HG03060 (cell line): ENCODE results near the gene PANK2.

Experiments used
- ATAC-seq: cut with Tn5 transposase; IDR thresholded peaks from one replicate; pipeline ENCODE4 v1.9.1; 2021; ENCODE audit warnings: low read depth, moderate number of reproducible peaks; ENCODE audit not compliant: unreplicated experiment

PANK2 gene

GRCh38 chr20:3900187-3900604 lies 11.0 kb downstream of the PANK2 start:
- ATAC-seq, result no peak

GRCh38 chr20:3901028-3901705 lies 12.0 kb downstream of the PANK2 start:
- no peak for ATAC-seq

GRCh38 chr20:3901706-3902440 lies 12.7 kb downstream of the PANK2 start:
- ATAC-seq, result no peak

GRCh38 chr20:3902446-3902845 lies 13.3 kb downstream of the PANK2 start:
- no peak for ATAC-seq

DNA sequence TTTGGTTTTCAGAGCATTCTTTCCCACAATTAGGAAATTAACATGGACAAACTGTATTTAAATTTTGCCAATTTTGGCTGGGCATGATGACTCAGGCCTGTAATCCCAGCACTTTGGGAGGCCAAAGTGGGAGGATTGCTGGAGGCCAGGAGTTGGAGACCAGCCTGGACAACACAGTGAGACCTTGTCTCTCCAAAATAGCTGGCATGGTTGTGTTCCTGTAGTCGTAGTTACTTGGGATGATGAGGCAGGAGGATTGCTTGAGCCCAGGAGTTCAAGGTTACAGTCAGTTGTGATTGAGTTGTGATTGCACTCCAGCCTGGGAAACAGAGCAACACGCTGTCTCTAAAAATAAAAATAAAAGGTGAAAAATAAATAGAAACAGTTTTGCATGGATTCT lies 15.0 kb downstream of the PANK2 start:
- ATAC-seq, result no peak

- no peak for ATAC-seq
Observed at GRCh38 chr20:3904857-3905256, 15.7 kb downstream of the PANK2 start.

- ATAC-seq, result peak; percentile 74
Observed at GRCh38 chr20:3906744-3907721, 17.8 kb downstream of the PANK2 start.

DNA sequence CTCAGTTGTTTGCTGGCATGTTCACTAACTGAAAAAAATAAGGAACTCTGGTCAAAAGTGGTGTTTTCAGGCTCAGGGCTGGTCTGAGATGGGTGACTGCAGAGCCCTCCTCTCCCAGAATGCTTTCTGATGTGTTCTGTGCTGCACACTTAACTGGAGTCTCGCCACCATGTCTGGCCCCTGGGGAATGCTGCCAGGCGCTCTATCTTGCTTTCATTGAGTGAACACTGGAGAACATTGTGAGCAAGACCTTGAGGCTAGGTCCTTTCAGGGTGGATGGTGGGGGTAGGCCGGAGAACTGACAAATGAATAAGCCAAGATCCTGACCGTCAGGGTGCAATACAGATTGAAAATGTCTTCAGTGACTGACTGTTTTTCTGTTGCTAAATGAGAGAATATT lies 19.5 kb downstream of the PANK2 start:
- ATAC-seq, result no peak

DNA sequence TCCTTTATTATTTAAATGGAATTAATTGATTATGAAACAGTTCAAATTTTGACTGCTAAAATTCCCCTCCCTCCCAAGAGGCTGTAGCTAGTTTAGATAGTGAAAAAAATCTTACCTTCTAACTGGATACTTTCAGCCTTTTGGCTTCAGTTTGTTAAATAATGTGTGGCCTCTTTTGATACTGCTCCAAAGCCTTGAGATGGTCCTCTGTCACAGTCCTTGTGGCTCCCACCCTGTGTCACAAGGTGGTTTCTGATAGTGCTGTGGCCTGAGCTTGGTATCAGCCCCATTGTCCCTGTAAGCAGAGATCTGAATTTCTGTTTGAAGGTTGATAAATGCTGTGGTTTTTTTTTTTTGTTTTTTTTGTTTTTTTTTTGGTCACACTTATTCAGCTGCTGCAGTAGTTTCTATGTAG lies 20.8 kb downstream of the PANK2 start:
- ATAC-seq, result no peak

GRCh38 chr20:3910853-3911252 lies 21.7 kb downstream of the PANK2 start:
- no peak for ATAC-seq

GRCh38 chr20:3911956-3912355 lies 22.8 kb downstream of the PANK2 start:
- no peak for ATAC-seq

- no peak for ATAC-seq
Observed at GRCh38 chr20:3914446-3914845, 25.3 kb downstream of the PANK2 start.

DNA sequence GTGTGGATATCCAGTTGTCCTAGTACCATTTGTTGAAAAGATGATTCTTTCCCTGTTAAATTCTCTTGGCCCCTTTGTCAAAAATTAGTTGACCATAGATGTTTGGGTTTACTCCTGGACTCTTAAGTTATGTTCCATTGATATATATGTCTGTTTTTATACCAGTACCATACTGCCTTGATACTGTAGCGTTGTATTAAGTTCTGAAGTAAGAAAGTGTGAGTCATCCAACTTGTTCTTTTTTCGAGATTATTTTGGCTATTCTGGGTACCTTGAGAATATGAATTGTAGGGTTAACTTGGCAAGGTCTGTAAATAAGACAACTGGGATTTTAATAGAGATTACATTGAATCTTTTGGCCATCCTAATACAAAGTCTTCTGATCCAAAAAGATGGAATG lies 26.5 kb downstream of the PANK2 start:
- no peak for ATAC-seq

GRCh38 chr20:3916364-3916763 lies 27.2 kb downstream of the PANK2 start:
- ATAC-seq, result no peak

DNA sequence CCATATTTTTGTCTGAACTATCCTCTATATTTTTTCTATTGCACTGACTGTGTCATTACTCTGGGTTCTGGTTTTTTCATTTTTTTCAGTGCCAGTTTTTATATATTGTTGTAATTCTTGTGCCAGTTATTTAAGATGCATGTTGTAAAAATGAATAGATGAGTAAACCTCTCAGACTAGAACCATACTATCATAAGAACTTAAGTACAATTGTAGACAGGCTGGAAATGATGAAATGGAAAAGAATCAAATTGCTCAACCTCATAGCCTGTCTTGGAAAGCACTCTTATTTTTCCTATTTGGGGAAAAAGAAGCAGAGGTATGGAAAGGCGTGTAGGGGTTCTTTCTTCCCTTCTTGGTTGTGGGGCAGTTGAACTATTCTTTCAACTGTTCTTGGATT lies 30.2 kb downstream of the PANK2 start:
- no peak for ATAC-seq

DNA sequence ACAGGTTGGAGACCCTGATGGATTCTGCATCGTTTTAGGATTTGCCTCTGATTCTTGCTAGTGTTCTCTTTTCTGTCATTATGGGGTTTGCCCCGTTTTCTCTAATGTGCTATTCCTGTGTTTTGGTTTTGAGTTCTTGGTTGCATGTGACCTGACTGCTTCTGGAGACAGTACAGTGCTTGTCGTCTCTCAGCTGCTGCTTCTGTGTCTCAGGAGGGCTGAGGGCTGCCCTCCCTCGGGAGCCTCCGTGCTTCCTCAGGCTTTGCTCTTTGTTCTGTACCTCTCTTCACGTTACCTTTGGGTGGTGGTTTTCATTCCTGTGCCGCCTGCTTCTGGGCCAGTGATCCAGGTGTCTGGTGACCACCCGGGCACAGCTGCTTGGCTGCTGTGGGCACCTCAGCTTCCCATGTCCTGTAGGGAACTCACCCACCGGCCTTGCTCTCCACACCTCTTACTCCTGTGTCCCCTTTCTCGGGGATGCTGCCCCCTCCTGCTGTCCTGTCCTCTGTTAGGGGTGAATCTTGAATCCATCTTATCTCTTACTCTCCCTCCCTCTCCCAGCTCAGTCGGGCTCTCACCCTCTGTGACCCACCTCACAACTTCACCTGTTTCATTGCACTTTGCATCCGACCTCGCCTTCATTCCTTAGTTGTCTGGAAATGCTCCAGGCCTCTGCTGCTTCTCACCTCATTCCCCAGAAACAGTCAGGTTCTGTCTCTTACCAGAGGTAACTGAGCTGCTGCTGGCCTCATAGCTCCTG lies 33.2 kb downstream of the PANK2 start:
- ATAC-seq, result no peak

- ATAC-seq, result no peak
Observed at GRCh38 chr20:3922983-3923339, 33.8 kb downstream of the PANK2 start.

DNA sequence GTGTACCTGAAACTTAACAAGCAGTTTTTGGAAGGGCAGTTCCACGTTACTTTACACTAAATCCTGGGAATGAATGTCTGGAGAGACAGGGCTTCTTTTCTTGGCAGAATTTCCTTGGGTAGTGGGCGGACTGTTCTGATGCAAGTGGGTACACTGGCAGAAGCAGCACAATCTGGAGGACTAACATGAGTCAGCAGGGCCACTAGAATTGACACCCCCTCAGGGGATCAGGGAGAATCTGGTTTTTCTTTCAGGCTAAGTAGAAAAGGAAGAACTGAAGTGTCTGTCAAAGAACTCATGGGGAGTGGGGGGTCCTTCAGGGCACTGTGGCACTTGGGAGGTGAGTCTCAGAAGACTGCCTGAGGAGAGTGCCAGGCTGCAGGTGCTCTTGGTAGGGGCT lies 34.6 kb downstream of the PANK2 start:
- no peak for ATAC-seq

DNA sequence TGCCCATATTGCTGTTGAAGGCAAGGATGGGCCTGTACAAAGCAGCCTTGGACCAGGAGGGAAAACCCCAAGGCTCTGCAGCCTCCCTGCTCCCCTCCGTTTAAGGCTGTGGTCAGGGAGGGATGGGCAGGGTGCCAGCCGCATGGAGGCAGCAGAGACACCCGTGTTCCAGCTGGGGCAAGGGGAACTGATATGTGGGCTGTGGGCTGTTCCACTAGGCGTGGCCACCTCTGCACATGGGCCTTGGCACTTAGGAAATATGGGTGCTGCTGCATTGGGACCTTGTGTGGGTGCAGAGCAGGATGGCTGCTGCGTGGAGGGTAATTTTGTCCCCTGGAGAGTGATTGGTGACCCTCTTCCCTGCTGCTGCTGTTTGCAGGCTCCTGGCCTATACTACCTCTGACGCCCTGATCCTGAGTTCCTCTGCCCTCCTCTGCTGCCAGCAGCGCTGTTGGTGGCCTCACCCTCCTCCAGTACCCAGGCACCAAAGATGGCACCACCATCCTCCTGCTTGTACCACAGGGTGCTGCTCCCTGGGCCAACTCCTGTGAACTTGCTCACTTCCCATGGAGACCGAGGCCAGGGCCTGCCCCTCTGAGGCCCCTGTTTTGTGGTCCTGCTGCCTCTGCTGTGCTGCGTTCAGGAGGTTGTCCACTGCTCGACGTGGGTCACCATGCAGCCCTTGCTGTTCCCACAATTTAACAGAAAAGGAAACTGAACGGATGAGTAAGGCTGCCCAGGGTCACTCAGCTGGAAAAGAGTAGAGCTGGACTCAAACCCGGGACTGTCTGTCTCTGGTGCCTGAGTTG lies 35.3 kb downstream of the PANK2 start:
- no peak for ATAC-seq
